KOPT-K1 (cell line): ENCODE measurements around the gene SERPINB10.
"Not testable (repeated sequence)": the region's sequence is repeated elsewhere in the genome, so short reads cannot be mapped to it uniquely, and the experiment has no call there.

Experiments used
- H3K27ac ChIP-seq: fragments of 200-600 bp; sonication (generic); 2 replicates; pipeline ENCODE4 v1.5.1; 2016; ENCODE audit warnings: antibody characterized with exemption, mild to moderate bottlenecking, low read depth, low read length; ENCODE audit not compliant: poor library complexity, severe bottlenecking
- H3K36me3 ChIP-seq: fragments of 200-600 bp; sonication (generic); 2 replicates; pipeline ENCODE4 v1.5.1; 2017; ENCODE audit warnings: antibody characterized with exemption, mild to moderate bottlenecking, low read length, moderate library complexity; ENCODE audit not compliant: insufficient read depth
- H3K9me3 ChIP-seq: fragments of 200-600 bp; sonication (generic); 2 replicates; pipeline ENCODE4 v1.5.1; 2017; ENCODE audit warnings: antibody characterized with exemption, low read length, mild to moderate bottlenecking; ENCODE audit not compliant: insufficient read depth, poor library complexity, severe bottlenecking

SERPINB10 gene

GRCh38 chr18:63908858-63909257, 1.1 kb downstream of the SERPINB10 start:
- Histone ChIP-seq H3K27ac (no peak overlapping the region), H3K9me3 (no peaks in the 10 kb centered on the region)

GRCh38 chr18:63909870-63910269, 2.1 kb downstream of the SERPINB10 start:
- no peak overlapping the region for H3K27ac ChIP-seq
- no peaks in the 10 kb centered on the region for H3K9me3 ChIP-seq
- no peaks in the 10 kb centered on the region for H3K36me3 ChIP-seq

More at GRCh38 chr18:63908858-63909257, 1.1 kb downstream of the SERPINB10 start:
- no peaks in the 10 kb centered on the region for H3K36me3 ChIP-seq

GRCh38 chr18:63917817-63918216, 10.1 kb downstream of the SERPINB10 start:
- Histone ChIP-seq H3K36me3 (no peaks in the 10 kb centered on the region), H3K27ac (no peak overlapping the region), H3K9me3 (no peaks in the 10 kb centered on the region)

- H3K27ac ChIP-seq = no peak overlapping the region
- H3K9me3 ChIP-seq = no peaks in the 10 kb centered on the region
- no peaks in the 10 kb centered on the region for H3K36me3 ChIP-seq
Measured at GRCh38 chr18:63922049-63922448, 14.3 kb downstream of the SERPINB10 start.

- Histone ChIP-seq H3K36me3 (no peaks in the 10 kb centered on the region), H3K9me3 (no peaks in the 10 kb centered on the region), H3K27ac (no peak overlapping the region)
Measured at GRCh38 chr18:63924551-63924950, 16.8 kb downstream of the SERPINB10 start.

- H3K27ac ChIP-seq = no peak overlapping the region
- H3K36me3 ChIP-seq = no peaks in the 10 kb centered on the region
- no peaks in the 10 kb centered on the region for H3K9me3 ChIP-seq
Measured at GRCh38 chr18:63928331-63928730, 20.6 kb downstream of the SERPINB10 start.

GRCh38 chr18:63929369-63929768, 21.6 kb downstream of the SERPINB10 start:
- H3K36me3 ChIP-seq, H3K27ac ChIP-seq, H3K9me3 ChIP-seq: not testable (repeated sequence)

GRCh38 chr18:63930773-63931354, 23.1 kb downstream of the SERPINB10 start:
- Histone ChIP-seq H3K36me3 (no peaks in the 10 kb centered on the region), H3K27ac (no peak overlapping the region)

GRCh38 chr18:63936156-63936931, 28.6 kb downstream of the SERPINB10 start:
- H3K27ac ChIP-seq = no peak overlapping the region
- no peaks in the 10 kb centered on the region for H3K36me3 ChIP-seq
- H3K9me3 ChIP-seq = no peaks in the 10 kb centered on the region

More at GRCh38 chr18:63930773-63931354, 23.1 kb downstream of the SERPINB10 start:
- no peaks in the 10 kb centered on the region for H3K9me3 ChIP-seq

GRCh38 chr18:63936932-63937393, 29.2 kb downstream of the SERPINB10 start:
- H3K9me3 ChIP-seq = no peaks in the 10 kb centered on the region
- H3K27ac ChIP-seq = no peak overlapping the region
- H3K36me3 ChIP-seq = no peaks in the 10 kb centered on the region

- Histone ChIP-seq H3K36me3 (no peaks in the 10 kb centered on the region), H3K27ac (no peak overlapping the region), H3K9me3 (no peaks in the 10 kb centered on the region)
Measured at GRCh38 chr18:63940008-63940407, 32.2 kb downstream of the SERPINB10 start.

- not testable (repeated sequence) for H3K27ac ChIP-seq, H3K36me3 ChIP-seq, H3K9me3 ChIP-seq
Measured at GRCh38 chr18:63940543-63941050, 32.8 kb downstream of the SERPINB10 start.

- Histone ChIP-seq H3K9me3 (no peaks in the 10 kb centered on the region), H3K27ac (no peak overlapping the region), H3K36me3 (no peaks in the 10 kb centered on the region)
Measured at GRCh38 chr18:63947051-63947790, 39.5 kb downstream of the SERPINB10 start.

- no peaks in the 10 kb centered on the region for H3K9me3 ChIP-seq
- no peaks in the 10 kb centered on the region for H3K36me3 ChIP-seq
- no peak within 1 kb of the TSS for H3K27ac ChIP-seq
Measured at GRCh38 chr18:63949068-63949737, 41.4 kb downstream of the SERPINB10 start, which contains the start of gene HMSD. HMSD (plus strand) TSS chr18:63949301; CDS start chr18:63953456, 4,155 bp downstream.
